ENCODE data around the gene ACSL6.

Gene ACSL6

DNA sequence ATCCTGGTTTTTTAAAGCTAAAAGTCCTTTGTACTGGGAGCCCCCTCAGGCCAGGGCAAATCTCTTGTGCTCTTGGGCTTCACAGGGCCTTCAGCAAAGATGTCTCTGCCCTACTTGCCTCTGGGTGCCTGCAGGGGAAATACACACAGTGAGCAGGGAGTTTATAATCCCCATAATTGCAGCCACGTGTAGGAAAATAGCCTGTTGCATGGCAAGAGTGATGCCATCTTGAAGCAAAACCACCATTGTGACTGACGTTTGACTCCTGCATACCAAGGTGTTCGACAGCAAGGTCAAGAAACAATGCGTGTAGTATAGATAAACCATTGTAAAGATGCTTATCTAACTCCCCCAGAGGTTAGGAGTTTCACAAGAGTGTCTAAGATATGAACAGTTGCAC is 37.6 kb upstream of the ACSL6 start:
- DNase-seq (ENCODE audit: low spot score) = no peak

DNA sequence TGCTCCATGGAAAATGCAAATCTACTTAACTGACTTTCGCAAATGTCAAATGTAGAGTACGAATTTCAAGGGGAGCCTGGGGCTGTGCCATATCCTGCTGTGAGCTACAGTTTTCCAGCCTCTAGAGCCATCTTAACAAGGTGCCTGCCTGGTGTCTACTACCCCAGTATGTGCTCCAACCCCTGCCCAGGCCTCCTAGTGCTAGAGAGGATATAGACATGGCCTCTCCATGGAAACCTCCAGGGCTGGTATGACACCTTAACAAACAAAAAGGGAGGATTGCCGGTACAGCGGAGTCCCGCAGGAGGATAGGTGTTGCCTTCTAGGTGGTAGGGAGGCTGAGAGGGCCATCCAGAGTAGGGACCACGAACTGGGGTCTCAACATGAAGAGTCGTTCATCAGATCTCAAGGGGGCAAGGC is 35.4 kb upstream of the ACSL6 start:
- DNase-seq (ENCODE audit: low spot score) = no peak

DNA sequence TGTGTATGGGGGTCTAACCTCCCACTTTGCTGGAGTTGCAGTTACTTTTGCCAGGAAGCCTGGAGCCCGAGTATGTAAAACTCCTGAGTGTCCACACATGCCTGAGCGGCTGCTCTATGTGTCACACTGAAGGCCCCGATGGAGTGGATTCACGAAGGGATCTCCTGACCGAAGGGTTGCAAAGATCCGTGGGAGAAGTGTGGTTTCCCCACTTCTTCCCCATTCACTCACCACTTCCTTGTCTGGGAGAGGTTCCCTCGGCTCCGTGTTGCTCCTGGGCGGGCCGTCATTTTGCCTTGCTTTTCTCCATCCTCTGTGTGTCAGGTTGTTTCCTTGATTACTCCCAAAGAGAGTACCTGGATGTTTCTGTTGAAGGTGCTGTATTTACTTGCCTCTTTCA is 32.7 kb upstream of the ACSL6 start:
- no peak for DNase-seq (ENCODE audit: low spot score)

DNA sequence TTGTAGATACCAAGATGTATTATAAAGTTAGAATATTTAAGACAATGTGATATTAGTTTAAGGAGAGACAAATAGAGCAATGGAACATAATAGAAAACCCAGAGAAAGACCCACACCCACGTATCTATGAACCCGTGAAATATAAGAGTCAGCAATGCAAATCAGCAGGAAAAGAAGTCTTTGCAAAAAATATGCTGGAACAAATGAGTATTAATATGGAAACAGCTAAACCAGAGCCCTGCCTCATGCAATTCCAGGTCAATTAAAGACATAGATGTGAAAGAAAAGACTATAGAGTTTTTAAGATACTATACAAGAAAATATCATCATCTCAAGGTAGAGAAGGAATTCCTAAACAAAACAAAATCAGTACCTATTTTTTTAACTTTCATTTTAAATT is 25.9 kb upstream of the ACSL6 start:
- DNase-seq (ENCODE audit: low spot score) = no peak

DNA sequence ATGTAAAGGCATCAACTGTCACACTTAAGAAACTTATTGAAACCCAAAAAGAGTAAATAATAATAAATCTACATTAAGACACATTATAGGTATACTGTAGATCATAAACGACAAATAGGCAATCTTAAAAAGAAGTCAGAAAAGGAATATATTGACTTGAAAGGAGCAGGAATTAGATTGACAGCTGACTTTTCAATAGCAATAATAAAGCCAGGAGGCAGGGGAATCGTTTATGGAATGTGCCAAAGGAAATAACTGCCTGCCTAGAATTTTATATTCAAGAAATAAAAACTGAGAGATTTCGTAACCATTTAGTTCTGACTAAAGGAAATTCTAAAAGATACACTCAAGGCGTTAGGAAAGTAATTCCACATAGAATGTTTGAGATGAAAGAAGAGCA is 21.7 kb upstream of the ACSL6 start:
- no peak for DNase-seq (ENCODE audit: low spot score)

DNA sequence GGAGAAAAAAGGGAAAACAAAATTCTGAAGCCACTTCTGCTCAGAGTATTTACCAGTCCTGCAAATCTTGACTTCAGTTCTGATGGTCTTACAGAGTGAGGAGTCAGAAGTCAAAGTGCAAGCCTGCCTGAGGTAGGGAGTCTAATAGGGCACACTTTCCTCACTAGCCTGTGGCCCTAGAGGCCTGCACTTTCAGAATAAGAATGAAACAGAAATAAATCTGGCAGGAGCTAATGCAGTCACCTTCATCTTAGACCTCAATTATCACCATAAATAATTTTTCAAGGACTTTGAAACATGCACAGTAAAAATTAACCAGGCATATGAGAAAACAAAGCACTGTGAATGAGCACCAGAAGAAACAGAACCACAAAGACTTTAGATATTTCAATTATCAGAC is 20.7 kb upstream of the ACSL6 start:
- no peak for DNase-seq (ENCODE audit: low spot score)

DNA sequence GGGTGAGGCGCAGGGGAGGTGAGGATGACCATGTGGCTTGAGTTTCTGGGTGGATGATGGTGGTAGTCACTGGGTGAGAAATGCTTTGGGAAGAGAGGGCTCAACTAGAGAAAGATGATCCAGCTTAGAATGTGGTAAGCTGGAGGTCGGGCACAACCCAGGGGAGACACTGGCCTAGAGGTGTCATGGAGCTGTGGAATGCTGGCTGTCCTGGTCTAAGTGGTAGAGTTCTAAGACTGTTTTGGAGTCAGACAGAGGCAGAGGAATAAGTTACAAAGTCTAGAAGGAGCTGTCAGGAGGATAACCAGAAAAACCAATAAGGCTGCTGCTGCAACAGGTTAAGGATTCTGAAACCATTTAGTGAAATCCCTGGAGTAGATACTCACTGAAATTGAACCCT is 19.2 kb upstream of the ACSL6 start:
- DNase-seq (ENCODE audit: low spot score) = no peak

DNA sequence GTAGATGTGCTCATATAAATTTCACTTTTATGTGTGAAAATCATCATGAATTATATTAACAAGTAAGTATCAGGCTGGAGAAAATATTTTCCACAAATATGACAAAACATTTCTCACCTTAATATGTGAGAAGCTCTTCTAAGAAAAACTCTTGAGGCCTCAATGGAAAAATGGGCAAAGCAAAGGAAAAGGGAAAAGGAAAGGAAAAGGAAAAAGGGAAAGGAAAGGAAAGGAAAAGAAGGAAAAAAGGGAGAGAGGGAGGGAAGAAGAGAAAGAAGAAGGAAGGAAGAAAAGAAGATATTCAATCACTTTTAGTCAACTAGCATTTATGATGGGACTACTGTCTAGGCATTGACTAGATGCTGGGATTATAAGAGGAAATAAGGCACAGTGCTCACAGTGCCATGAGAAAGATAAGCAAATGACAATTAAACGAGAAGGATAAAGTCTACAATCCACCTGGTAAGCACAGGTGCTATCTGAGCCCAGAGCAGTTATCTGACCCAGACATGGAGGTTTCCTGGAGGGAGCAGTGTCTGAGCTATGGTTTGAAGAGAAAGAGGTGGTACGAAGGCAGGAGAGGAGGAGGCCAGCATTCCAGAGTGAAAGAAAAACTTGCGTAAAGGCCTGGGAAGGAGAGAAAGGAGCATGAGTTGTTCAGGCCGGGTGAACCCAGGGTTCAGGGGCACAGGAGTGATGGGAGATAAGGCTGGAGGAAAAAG is 18.3 kb upstream of the ACSL6 start:
- DNase-seq (ENCODE audit: low spot score) = no peak

DNA sequence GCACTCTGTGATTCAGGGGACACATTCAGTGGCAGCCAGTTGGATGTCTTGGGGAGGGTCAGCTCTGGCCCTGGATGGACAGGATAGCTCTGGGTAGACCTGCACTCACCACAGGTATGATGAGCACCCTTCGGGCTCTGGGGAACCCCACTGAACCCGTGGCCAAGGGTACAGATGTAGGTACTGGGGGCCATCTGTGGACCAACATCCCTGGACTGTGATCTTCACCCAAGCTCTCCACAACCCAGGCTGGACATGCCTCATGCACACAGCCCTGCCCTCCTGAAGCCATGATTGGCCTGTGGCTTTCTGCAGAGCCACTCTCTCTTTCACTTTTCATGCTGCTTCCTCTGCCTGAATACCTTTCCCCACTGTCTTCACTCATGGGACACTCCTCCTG is 15.6 kb upstream of the ACSL6 start:
- DNase-seq (ENCODE audit: low spot score) = no peak

DNA sequence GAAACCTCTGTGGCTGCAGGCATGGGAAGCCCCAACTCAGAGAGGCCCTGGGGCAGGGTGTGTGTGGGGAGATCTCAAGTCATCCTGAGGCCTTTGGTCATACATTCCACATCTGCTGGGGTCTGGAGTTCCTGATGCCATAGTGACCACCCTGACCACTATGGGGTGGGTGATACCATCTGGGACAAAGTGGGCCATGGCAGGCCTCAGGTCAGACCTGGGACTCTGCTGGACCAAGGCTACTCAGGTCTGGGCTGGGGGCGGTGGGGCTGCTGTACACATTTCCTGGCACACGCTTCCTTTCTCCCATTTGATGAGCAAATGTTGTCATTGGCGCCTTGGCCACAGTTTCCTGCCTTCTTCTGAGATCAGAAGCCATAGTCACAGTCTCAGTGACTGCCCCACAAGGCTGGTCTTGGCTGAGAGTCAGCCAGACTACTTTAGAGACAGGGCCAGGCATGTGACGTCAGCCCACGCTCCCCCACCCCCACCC is 15.1 kb upstream of the ACSL6 start:
- DNase-seq (ENCODE audit: low spot score) = no peak

DNA sequence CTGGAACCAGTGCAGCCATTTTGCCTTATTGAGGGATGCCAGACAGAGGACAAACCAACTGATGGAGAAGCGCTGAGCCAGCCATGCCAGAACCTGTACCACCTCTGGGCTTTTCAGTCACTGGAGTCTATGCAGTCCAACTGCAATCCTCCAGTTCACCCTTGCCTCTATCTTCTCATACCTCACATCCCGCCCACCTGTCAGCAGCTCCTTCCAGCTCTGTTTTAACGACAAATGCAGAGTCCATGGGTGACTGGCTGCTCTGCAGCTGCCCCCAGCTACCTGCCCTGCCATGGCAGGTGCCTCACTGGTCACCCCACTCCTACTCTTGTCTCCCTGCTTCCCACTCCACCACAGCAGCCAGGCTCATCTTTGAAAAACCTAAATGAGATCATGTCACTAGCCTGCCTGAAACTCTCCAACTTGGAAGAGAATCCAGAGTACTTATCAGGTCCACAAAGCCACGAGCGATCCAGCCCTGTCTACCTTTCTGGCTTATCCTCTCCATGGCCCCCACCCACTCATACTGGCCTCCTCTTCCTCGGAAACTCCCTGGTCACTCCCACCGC is 14.0 kb upstream of the ACSL6 start:
- DNase-seq (ENCODE audit: low spot score) = no peak

DNA sequence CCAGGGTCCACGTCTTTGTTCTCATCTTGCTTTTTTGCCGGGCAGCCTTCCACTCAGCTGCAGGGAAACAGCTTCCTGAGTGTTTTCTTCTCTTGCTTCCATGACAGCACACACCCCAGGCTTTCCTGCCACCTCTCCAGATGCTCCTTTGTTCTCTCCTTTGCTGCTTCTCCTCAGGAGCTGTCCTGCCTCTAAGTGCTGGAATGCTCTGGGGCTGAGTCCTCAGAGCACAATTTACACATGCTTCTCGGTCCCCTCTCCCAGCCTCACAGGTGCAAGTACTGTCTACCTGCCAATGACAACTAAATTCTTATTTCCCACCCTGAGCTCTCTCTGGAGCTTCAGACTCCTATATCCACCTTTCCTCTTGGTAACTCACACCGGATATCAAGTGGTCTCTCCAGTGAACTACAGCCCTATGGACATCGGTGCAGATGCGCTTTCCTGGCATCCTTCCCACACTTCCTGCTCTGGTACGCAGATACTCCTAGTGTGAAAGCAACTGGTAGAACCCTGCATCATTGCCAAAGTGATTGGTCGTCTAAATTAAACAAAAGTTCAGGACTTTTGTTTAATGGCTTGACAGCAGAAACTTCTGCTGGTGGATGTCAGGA is 13.4 kb upstream of the ACSL6 start:
- no peak for DNase-seq (ENCODE audit: low spot score)

DNA sequence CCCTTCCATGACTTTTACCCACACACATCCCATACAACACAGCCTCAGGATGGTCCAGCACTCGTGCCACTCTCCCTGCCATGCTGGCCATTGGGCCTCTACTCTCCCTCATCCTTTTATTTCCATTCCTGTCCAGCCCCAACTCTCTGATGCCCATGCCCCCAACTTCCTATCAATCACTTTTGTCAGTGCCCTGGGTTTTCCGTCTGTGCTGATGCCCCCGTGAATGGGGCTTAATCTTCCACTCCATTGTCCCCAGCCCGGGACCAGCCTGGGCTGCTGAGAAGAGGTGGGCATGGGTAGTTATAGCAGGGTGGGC is 12.6 kb upstream of the ACSL6 start:
- DNase-seq (ENCODE audit: low spot score) = no peak

DNA sequence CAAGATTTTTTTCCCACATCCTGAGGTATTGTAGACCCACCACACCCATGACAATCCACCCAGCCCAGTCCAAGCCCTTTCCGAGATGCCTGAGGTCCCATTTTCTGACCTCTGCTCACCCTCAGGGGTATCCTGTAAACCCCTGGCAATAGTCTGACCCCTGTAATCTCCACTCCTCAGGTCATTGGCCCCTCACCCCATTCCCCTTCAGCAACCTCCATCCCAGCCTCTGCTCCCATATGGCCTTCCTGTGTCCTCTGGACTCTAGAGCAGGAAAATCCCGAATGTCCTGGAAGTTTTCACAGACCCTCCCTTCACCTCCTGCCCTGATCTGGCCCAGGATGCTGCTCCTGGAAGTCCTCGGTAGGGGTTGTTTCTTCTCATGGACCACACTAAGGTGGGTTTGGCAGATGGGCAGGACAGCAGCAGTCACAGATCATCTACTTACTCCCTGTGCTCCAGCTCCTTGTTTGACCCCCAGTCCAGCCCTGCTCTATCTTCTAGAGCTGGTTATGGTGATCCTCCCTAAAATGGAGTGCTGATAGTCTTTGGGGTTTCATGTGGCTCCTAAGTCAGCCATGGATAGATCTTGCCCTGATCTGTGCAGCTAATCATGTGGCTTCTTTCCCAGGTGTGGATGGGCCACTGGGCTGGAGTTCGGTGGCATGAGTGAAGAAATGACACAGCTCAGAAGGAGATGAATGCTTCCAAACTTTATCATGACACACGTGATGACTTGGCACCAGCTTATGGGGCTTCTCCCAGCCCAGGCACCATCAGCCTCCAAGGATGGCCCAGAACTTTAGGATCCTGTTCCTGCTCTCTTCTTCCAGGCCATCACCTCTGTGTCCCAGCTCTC is 12.0 kb upstream of the ACSL6 start:
- DNase-seq (ENCODE audit: low spot score) = no peak

DNA sequence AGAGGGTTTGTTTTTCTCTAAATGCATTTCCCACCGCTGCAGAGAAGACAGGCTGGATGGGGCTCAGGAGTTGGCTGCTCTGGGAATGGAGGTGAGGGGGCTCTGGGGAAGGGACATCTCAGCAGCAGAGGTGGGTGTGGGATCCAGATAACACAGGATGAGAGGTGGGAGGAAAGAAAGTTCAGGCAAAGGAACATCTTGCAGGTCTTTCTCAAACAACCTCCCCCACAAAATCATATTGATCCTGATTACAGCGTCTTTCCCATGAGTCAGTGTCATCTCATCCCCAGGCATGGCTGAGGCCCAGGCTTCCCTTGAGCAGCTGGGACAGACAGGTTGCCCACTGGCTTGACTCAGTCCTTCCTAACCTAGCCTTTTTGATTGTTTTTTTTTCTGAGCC is 11.3 kb upstream of the ACSL6 start:
- no peak for DNase-seq (ENCODE audit: low spot score)

DNA sequence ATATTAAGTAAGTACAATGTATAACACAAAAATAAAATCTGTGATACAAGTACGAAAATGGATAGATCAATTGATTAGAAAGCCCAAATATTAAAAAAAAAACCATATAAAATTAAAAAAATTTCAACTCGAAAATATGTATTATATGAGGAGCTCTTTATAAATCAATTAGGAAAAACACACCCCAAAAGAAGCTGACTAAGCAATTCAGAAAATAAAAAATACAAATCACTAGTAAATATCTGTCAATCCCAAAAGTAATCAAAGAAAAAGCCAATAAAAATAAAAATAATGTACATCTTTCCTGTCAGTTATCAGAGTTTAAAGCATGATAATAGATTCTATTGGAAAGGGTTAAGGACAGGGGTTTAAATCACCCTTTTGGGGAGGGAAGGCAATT is 10.2 kb upstream of the ACSL6 start:
- no peak for DNase-seq (ENCODE audit: low spot score)

DNA sequence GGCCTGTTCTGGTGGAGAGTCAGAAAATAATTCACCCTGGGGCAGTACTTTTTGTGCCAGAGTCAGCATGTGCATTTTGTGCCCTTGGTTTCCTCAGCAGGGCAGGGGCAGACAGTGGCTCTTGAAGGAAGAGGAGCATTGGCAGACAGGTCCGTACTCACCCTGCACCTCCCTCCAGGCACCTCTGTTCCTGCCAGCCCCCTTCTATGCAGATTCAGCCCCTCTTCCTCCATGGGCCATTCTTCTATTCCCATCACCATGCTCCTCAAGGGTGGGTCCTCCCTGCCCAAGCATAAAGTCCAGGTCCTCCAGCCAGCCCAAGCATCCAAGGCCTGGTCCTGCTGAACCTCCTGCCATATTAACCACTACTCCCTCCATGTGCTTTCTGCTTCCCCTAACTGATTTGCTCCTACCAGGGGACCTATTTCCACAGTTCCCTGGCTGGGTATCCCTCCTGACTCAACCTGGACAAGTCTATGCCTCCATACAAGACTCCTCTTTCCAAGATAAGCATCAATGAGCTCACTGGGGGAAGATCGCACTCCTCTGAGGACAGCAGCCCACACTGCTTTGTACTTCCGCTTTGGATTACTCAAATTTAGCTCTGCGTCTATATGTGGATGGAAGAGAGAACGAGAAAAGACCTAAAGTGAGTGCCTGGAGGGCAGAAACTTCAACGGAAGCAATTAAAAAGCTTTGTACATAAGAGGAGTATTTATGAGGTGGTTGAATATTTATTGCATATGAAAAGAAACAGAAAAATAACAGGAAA is 9.3 kb upstream of the ACSL6 start:
- DNase-seq (ENCODE audit: low spot score) = no peak

DNA sequence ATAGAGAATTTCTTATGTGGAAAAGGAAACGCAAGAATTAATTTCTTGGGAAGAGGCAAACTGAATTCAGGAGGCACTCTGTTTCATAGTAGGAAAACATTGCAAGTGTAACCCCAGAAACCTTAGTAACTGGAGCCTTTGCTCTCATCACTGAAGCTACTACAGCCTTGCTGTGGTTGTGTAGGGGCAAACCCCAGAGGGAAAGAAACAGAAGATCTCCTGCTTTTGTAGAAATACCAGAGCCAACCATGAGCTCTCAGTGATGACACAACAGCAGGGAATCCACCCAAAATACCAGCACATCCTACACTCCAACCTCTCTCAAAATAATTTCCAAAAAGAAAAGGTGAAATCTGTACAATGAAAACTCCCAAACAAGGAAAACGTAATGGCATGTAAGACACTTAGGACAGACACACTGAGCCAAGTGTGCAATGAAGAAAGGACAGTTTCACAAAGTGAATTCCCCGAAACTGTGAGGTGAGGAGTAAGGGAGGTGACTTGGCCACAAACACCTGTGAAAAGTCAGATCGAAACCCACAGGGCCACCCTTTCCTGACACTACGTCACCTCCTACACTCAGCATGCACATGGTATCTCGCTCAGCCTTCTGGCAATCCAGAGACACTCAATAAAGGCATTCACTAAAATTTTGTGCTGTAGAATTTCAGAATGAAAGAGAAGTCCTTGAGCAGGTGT is 8.5 kb upstream of the ACSL6 start:
- DNase-seq (ENCODE audit: low spot score) = no peak

DNA sequence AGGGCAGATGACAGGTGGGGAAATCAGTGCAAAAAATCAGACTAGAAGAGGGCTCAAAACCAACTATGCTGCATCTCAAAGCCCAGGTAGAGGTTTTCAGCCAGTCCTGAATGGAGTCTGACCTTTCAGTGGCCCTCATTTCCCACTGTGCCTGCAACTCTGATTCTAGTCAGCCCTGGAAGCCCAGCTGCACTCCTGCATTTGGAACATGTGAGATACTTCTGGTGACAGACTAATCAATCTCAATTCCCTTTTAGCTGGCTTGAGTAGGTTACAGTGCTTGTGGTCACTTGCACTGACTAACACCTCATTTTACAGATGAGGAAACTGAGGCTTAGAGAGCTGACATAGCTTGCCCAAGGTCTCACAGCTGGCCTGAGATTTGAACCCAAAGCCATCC is 7.9 kb upstream of the ACSL6 start:
- DNase-seq (ENCODE audit: low spot score) = no peak

DNA sequence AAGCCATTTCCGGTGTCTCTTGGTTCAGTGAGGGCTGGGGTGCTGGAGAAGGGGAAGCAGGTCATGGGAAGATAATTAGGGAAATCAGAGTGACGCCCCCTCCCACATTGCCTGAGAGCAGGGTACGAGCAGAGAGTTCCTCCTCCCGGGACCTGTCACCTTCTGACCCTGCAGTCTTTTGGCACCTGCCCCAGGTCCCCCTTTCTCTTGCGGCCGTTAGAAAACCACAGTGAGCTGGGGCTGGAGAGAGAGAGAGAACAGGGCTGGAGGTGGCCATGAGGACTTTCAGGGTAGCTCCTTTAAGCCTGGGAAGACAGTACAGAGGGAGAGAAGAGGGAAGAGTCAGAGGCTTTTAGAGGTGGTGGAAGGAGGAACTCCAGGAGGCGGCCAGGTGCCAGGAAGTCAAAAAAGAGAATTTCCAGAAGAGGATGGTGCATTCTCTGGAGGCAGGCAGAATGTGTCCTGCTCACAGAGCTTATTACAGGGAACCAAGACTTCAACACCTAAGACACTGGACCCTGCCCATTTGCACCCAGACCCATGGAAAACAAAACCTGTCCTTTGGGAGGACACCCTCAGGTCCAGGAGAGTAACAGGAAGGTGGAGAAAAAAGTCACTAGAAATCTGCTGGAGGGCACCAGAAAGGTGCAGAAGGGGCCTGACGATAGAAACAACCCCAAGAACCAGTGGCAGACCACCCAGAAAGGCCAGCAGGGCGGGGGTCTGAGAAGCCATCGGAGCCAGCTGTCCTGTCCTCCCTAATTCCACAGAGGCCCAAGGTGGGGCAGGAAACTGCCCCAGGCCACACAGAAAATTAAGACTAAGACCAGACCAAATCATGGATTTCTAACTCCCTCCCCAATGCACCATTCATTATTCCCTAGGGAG is 6.5 kb upstream of the ACSL6 start:
- DNase-seq (ENCODE audit: low spot score) = no peak

DNA sequence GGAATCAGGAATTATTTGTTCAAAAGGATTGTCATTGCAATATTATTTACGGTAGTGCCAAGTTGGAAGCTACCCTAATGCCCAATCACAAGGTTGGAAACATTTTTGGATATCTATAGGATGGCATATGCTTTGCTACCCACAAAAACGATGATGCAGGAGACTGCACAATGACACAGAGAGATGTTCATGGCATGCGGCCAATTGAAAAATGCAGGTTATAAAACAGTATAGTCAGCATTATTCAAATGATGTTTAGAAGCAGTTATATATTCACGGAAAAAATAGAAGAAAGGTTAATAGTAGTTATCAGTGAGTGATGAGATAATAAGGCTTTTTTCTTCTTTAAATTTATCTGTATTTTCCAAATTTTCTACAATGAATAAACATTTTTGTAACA is 5.9 kb upstream of the ACSL6 start:
- DNase-seq (ENCODE audit: low spot score) = no peak
